Neuronal stem cell (in vitro differentiated cells): Measurements from ENCODE around the gene CPNE9.

Experiments
- DNase-seq: peaks from one replicate; pipeline ENCODE4 v3.0.0-alpha.2; 2013; ENCODE audit warnings: low spot score
- H2AFZ ChIP-seq: one replicate; pipeline ENCODE4 v1.6.1; 2013; ENCODE audit warnings: mild to moderate bottlenecking, low read length, inconsistent platforms
- H2AK5ac ChIP-seq: 2 replicates; pipeline ENCODE4 v1.6.1; 2013; ENCODE audit warnings: low read depth, mild to moderate bottlenecking, inconsistent platforms, low read length, moderate library complexity, mixed read lengths
- H2BK120ac ChIP-seq: 2 replicates; pipeline ENCODE4 v1.6.1; 2013; ENCODE audit warnings: low read depth, mild to moderate bottlenecking, inconsistent platforms, low read length, moderate library complexity, mixed read lengths
- H2BK12ac ChIP-seq: one replicate; pipeline ENCODE4 v1.6.1; 2013; ENCODE audit warnings: low read length, inconsistent platforms
- H2BK15ac ChIP-seq: 2 replicates; pipeline ENCODE4 v1.6.1; 2013; ENCODE audit warnings: mild to moderate bottlenecking, low read length, inconsistent platforms, mixed read lengths
- H2BK5ac ChIP-seq: one replicate; pipeline ENCODE4 v1.6.1; 2013; ENCODE audit warnings: inconsistent platforms, mild to moderate bottlenecking, low read length, moderate library complexity
- H3K14ac ChIP-seq: one replicate; pipeline ENCODE4 v1.6.1; 2013; ENCODE audit warnings: low read length, inconsistent platforms
- H3K18ac ChIP-seq: 2 replicates; pipeline ENCODE4 v1.6.1; 2013; ENCODE audit warnings: low read length, inconsistent platforms
- H3K23ac ChIP-seq: 2 replicates; pipeline ENCODE4 v1.6.1; 2013; ENCODE audit warnings: low read depth, mild to moderate bottlenecking, mixed read lengths, low read length, inconsistent platforms; ENCODE audit not compliant: poor library complexity
- H3K27ac ChIP-seq: replicated peaks from 3 replicates; pipeline ENCODE4 v1.5.1; 2013; ENCODE audit warnings: low read length, inconsistent platforms
- H3K27me3 ChIP-seq, 3 experiments: 2 replicates each; pipeline ENCODE4 v1.6.1; 2013; ENCODE audit warnings: low read length in 3 of 3, mild to moderate bottlenecking in 2 of 3, inconsistent platforms in 1 of 3, low read depth in 1 of 3, mixed read lengths in 1 of 3, moderate library complexity in 1 of 3; ENCODE audit not compliant: control insufficient read depth in 3 of 3, insufficient read depth in 3 of 3
- H3K36me3 ChIP-seq, 2 donors: replicated peaks in 1 of 2; 2 replicates each; pipeline ENCODE4 v1.6.1; 2013; ENCODE audit warnings: low read length in 2 of 2; ENCODE audit not compliant: control insufficient read depth in 2 of 2, insufficient read depth in 2 of 2
- H3K4ac ChIP-seq: 2 replicates; pipeline ENCODE4 v1.6.1; 2013; ENCODE audit warnings: inconsistent platforms, mild to moderate bottlenecking, low read length, moderate library complexity
- H3K4me1 ChIP-seq, 2 donors: 1 replicate in 1 of 2; 2 replicates in 1 of 2; pipeline ENCODE4 v1.6.1; 2013; ENCODE audit warnings: low read length in 2 of 2, low read depth in 1 of 2; ENCODE audit not compliant: control insufficient read depth in 2 of 2, insufficient read depth in 1 of 2
- H3K4me2 ChIP-seq: one replicate; pipeline ENCODE4 v1.6.1; 2013; ENCODE audit warnings: mild to moderate bottlenecking, low read length, inconsistent platforms; ENCODE audit not compliant: insufficient read depth, poor library complexity, severe bottlenecking
- H3K4me3 ChIP-seq, 2 donors: 2 replicates each; pipeline ENCODE4 v1.5.1; 2013; ENCODE audit warnings: low read length in 2 of 2, mild to moderate bottlenecking in 2 of 2, inconsistent platforms in 1 of 2, moderate library complexity in 1 of 2
- H3K79me1 ChIP-seq: one replicate; pipeline ENCODE4 v1.6.1; 2013; ENCODE audit warnings: low read depth, mild to moderate bottlenecking, inconsistent platforms, low read length, moderate library complexity
- H3K9ac ChIP-seq: one replicate; pipeline ENCODE4 v1.6.1; 2013; ENCODE audit warnings: mild to moderate bottlenecking, low read depth, low read length, inconsistent platforms; ENCODE audit not compliant: poor library complexity
- H3K9me3 ChIP-seq, 2 donors: replicated peaks in 1 of 2; 2 replicates each; pipeline versions ENCODE3 to v1.6.1; 2013; ENCODE audit warnings: low read length in 2 of 2, mild to moderate bottlenecking in 2 of 2, inconsistent platforms in 1 of 2, low read depth in 1 of 2, mixed read lengths in 1 of 2, moderate library complexity in 1 of 2; ENCODE audit not compliant: control insufficient read depth in 2 of 2, insufficient read depth in 1 of 2
- H4K8ac ChIP-seq: one replicate; pipeline ENCODE4 v1.6.1; 2013; ENCODE audit warnings: low read depth, mild to moderate bottlenecking, inconsistent platforms, low read length, moderate library complexity
- H4K91ac ChIP-seq: one replicate; pipeline ENCODE4 v1.6.1; 2013; ENCODE audit warnings: low read length, low read depth, mild to moderate bottlenecking, inconsistent platforms; ENCODE audit not compliant: poor library complexity
- WGBS, 2 donors: extraction: QIAGEN DNeasy Blood & Tissue Kit; methylation state at CpG; one replicate each; pipeline ENCODE4 v1.1.7; 2013; ENCODE audit warnings: missing lambda C conversion rate in 2 of 2, mixed read lengths in 1 of 2; ENCODE audit not compliant: insufficient read length in 2 of 2, insufficient replicate concordance in 1 of 2; ENCODE audit errors: extremely low coverage in 2 of 2; 5-methylcytosine and 5-hydroxymethylcytosine counted together

Gene CPNE9

GRCh38 chr3:9746330-9746729 is 42.7 kb downstream of the CPNE9 start:
- Histone ChIP-seq H4K91ac (no peak overlapping the region), H2BK120ac (no peak overlapping the region), H3K27ac (no peak overlapping the region), H3K18ac (no peak overlapping the region), H3K4me3 (no peak overlapping the region), H4K8ac (no peak overlapping the region), H3K36me3 (peaks cover 66 to 84% of the 10 kb centered on the region in 2 donors), H3K27me3 (no peaks in the 10 kb centered on the region), H3K79me1 (peaks cover 6% of the 10 kb centered on the region), H3K4me1 (peaks cover 4 to 5% of the 10 kb centered on the region in 2 donors), H2BK15ac (no peak overlapping the region), H3K14ac (no peak overlapping the region), H2AK5ac (no peak overlapping the region), H3K9ac (no peak overlapping the region), H3K9me3 (peaks cover 0 to 2% of the 10 kb centered on the region in 2 donors), H2BK12ac (no peak overlapping the region), H3K4me2 (no peak overlapping the region), H3K23ac (no peak overlapping the region), H2BK5ac (no peak overlapping the region), H2AFZ (no peak overlapping the region), H3K4ac (no peak overlapping the region)
- no CpG with 5 or more reads among the region's 5 CpGs for WGBS, 2 donors
- DNase-seq = no peak

DNA sequence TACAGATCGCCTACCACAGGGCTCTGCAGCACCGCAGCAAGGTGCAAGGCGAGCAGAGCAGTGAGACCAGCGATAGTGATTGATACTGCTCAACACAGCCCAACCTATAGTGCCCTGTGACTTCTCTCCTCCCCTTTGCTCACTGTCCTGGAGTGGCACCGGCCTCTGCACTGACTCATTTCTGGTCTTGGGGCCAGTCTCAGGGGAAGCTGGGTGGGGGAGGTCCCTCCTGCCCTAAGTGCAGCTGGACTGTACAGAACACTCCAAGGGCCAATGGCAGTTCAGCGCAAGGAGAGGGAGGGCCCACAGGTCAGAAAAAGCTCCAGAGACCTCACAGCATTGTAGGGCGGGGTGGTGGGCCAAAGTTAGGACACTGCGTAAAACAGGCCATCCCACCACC is 43.6 kb downstream of the CPNE9 start:
- Histone ChIP-seq H3K23ac (no peak overlapping the region), H3K27ac (no peak overlapping the region), H4K8ac (no peak overlapping the region), H2BK12ac (no peak overlapping the region), H2BK120ac (peak overlapping the region; percentile 23), H3K18ac (no peak overlapping the region), H2AK5ac (no peak overlapping the region), H2AFZ (no peak overlapping the region), H3K27me3 (no peaks in the 10 kb centered on the region), H3K9me3 (peaks cover 0 to 2% of the 10 kb centered on the region in 2 donors), H3K14ac (no peak overlapping the region), H3K4me1 (peaks cover 4 to 8% of the 10 kb centered on the region in 2 donors), H2BK15ac (no peak overlapping the region), H3K36me3 (peaks cover 66 to 84% of the 10 kb centered on the region in 2 donors), H3K4ac (no peak overlapping the region), H3K4me3 (no peak overlapping the region), H3K9ac (peak overlapping the region; percentile 47), H3K79me1 (peaks cover 6% of the 10 kb centered on the region), H3K4me2 (no peak overlapping the region), H4K91ac (no peak overlapping the region), H2BK5ac (no peak overlapping the region)
- no peak for DNase-seq
- no CpG with 5 or more reads among the region's 8 CpGs for WGBS, 2 donors

DNA sequence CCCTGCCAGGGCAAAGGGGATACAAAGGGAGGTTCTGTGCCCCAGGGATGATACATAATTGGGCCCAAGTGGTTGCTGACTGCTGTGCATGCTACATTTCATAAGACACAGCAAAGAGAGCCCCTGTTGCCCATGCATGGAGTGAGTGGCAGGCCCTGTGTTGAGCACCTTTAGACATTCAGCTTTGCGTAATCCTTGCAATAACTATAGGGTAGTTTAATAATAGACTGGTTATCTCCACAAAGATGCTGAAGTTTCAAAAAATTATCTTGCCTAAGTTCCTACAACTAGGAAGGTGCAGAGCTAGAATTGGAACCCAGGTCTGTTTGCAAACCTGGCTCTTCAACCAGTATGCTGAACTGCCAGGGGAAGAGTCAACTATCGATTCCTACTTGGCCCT is 44.4 kb downstream of the CPNE9 start:
- no peak overlapping the region for H3K4ac ChIP-seq
- peaks cover 62 to 83% of the 10 kb centered on the region in 2 donors for H3K36me3 ChIP-seq
- no peak overlapping the region for H3K9ac ChIP-seq
- H3K4me1 ChIP-seq = peaks cover 4 to 8% of the 10 kb centered on the region in 2 donors
- no peaks in the 10 kb centered on the region for H3K27me3 ChIP-seq
- H3K79me1 ChIP-seq = peaks cover 8% of the 10 kb centered on the region
- no peak overlapping the region for H2BK120ac ChIP-seq
- no peak overlapping the region for H2BK12ac ChIP-seq
- H3K9me3 ChIP-seq = peaks cover 0 to 2% of the 10 kb centered on the region in 2 donors
- H3K4me2 ChIP-seq = no peak overlapping the region
- H2AFZ ChIP-seq = no peak overlapping the region
- H2BK15ac ChIP-seq = no peak overlapping the region
- H3K18ac ChIP-seq = no peak overlapping the region
- no peak overlapping the region for H4K91ac ChIP-seq
- H2AK5ac ChIP-seq = no peak overlapping the region
- no peak for DNase-seq
- H2BK5ac ChIP-seq = no peak overlapping the region
- no peak overlapping the region for H3K23ac ChIP-seq
- no peak overlapping the region for H3K27ac ChIP-seq
- no peak overlapping the region for H3K4me3 ChIP-seq
- no peak overlapping the region for H4K8ac ChIP-seq
- H3K14ac ChIP-seq = no peak overlapping the region
- WGBS, 2 donors = no CpG with 5 or more reads among the region's 2 CpGs

- no peak overlapping the region for H2AK5ac ChIP-seq
- peaks cover 8% of the 10 kb centered on the region for H3K79me1 ChIP-seq
These were observed 45.6 kb downstream of the CPNE9 start for GRCh38 chr3:9749296-9749644.

More at GRCh38 chr3:9749296-9749644, 45.6 kb downstream of the CPNE9 start:
- peak overlapping the region; percentile 61 for H3K18ac ChIP-seq
- H4K91ac ChIP-seq = no peak overlapping the region
- peak overlapping the region; percentile 89 for H3K27ac ChIP-seq
- peak overlapping the region; percentile 76 for H3K4me2 ChIP-seq
- H2BK5ac ChIP-seq = peak overlapping the region; percentile 97
- no peak overlapping the region for H2BK15ac ChIP-seq
- DNase-seq = no peak
- H3K9me3 ChIP-seq = peaks cover 0 to 2% of the 10 kb centered on the region in 2 donors
- peak overlapping the region; percentile 93 for H2AFZ ChIP-seq
- no peak overlapping the region for H3K4ac ChIP-seq
- no peak overlapping the region for H2BK12ac ChIP-seq
- H4K8ac ChIP-seq = no peak overlapping the region
- no peak overlapping the region for H3K14ac ChIP-seq
- peaks cover 4 to 8% of the 10 kb centered on the region in 2 donors for H3K4me1 ChIP-seq
- no peaks in the 10 kb centered on the region for H3K27me3 ChIP-seq
- no peak overlapping the region for H2BK120ac ChIP-seq
- peak overlapping the region; percentile 87 for H3K9ac ChIP-seq
- WGBS, 2 donors = no CpG with 5 or more reads among the region's 19 CpGs
- H3K23ac ChIP-seq = peak overlapping the region; percentile 45
- H3K4me3 ChIP-seq = peak overlapping the region; percentile 55 to 84
- H3K36me3 ChIP-seq = peaks cover 51 to 79% of the 10 kb centered on the region in 2 donors
